ENCODE data around the gene CCDC171. TPM values are rescaled to one million over a fixed set of nuclear protein-coding genes. Genes with fewer than 3 reads are reported as not detected.

Gene CCDC171
- total RNA-seq, 1 donor from 2014 or later = 2.9 TPM

DNA sequence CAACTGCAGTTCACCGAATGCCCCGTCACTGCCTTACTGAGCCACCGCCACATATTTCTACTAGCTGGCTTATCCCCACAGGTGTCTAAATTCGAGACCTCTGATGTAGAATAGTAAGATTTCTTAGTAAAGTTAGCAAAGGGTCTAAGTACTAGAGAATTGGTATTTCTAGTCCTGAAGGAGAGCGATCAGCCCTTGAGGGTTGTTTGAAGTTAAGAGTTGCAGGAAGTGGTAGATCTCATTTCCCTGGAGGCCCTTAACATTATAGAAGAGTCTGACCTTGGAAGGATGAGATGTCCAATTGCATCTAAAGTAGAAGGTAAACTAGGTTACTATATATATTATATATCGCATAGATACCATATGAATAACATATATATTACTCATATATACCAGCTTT is 451.8 kb downstream of the CCDC171 start:
- TF ChIP-seq POLR2A (IDR thresholded peaks at IDR 0.05) (no peak), POLR2AphosphoS5 (IDR thresholded peaks at IDR 0.05; ENCODE audit: insufficient read depth in 1 of 2, low read depth in 1 of 2) (no peak)
- Histone ChIP-seq H3K9me3 (no peaks in the 10 kb centered on the region), H3K4me1 (peaks cover 3% of the 10 kb centered on the region), H3K4me3 (no peak overlapping the region), H3K27me3 (no peaks in the 10 kb centered on the region), H3K36me3 (no peaks in the 10 kb centered on the region), H3K27ac (no peak overlapping the region)
- intact Hi-C loops (cut with DNase I) = no loop called here
- no peak for DNase-seq (ENCODE audit: extremely low spot score in 2 of 2)

GRCh38 chr9:16010221-16010620 is 457.4 kb downstream of the CCDC171 start:
- DNase-seq (ENCODE audit: extremely low spot score in 2 of 2) = no peak
- no peaks in the 10 kb centered on the region for H3K36me3 ChIP-seq
- no peaks in the 10 kb centered on the region for H3K27me3 ChIP-seq
- intact Hi-C loops (cut with DNase I) = no loop called here
- TF ChIP-seq, protein P1, sequence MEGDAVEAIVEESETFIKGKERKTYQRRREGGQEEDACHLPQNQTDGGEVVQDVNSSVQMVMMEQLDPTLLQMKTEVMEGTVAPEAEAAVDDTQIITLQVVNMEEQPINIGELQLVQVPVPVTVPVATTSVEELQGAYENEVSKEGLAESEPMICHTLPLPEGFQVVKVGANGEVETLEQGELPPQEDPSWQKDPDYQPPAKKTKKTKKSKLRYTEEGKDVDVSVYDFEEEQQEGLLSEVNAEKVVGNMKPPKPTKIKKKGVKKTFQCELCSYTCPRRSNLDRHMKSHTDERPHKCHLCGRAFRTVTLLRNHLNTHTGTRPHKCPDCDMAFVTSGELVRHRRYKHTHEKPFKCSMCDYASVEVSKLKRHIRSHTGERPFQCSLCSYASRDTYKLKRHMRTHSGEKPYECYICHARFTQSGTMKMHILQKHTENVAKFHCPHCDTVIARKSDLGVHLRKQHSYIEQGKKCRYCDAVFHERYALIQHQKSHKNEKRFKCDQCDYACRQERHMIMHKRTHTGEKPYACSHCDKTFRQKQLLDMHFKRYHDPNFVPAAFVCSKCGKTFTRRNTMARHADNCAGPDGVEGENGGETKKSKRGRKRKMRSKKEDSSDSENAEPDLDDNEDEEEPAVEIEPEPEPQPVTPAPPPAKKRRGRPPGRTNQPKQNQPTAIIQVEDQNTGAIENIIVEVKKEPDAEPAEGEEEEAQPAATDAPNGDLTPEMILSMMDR (IDR thresholded peaks at IDR 0.05) = no peak
- TF ChIP-seq POLR2A (IDR thresholded peaks at IDR 0.05) (no peak), POLR2AphosphoS5 (IDR thresholded peaks at IDR 0.05; ENCODE audit: insufficient read depth in 1 of 2, low read depth in 1 of 2) (no peak)
- no peaks in the 10 kb centered on the region for H3K4me1 ChIP-seq
- H3K4me3 ChIP-seq = no peak overlapping the region
- H3K27ac ChIP-seq = no peak overlapping the region
- no peaks in the 10 kb centered on the region for H3K9me3 ChIP-seq

- no peaks in the 10 kb centered on the region for H3K4me1 ChIP-seq
- DNase-seq (ENCODE audit: extremely low spot score in 2 of 2) = no peak
- no peaks in the 10 kb centered on the region for H3K36me3 ChIP-seq
- intact Hi-C loops (cut with DNase I) = no loop called here
- TF ChIP-seq POLR2A (IDR thresholded peaks at IDR 0.05) (no peak), POLR2AphosphoS5 (IDR thresholded peaks at IDR 0.05; ENCODE audit: insufficient read depth in 1 of 2, low read depth in 1 of 2) (no peak)
- TF ChIP-seq, protein P1 (IDR thresholded peaks at IDR 0.05) = no peak
- peaks cover under 1% of the 10 kb centered on the region for H3K9me3 ChIP-seq
- no peak overlapping the region for H3K27ac ChIP-seq
- H3K4me3 ChIP-seq = no peak overlapping the region
- no peaks in the 10 kb centered on the region for H3K27me3 ChIP-seq
Measured at GRCh38 chr9:16012621-16013020, 459.8 kb downstream of the CCDC171 start.

GRCh38 chr9:16013366-16013765 is 460.5 kb downstream of the CCDC171 start:
- no peak for TF ChIP-seq POLR2A (IDR thresholded peaks at IDR 0.05)
- TF ChIP-seq, protein P1 (IDR thresholded peaks at IDR 0.05) = no peak
- TF ChIP-seq POLR2AphosphoS5 (IDR thresholded peaks at IDR 0.05; ENCODE audit: insufficient read depth in 1 of 2, low read depth in 1 of 2) = no peak
- Histone ChIP-seq H3K36me3 (no peaks in the 10 kb centered on the region), H3K27me3 (no peaks in the 10 kb centered on the region), H3K4me3 (no peak overlapping the region), H3K4me1 (no peaks in the 10 kb centered on the region), H3K9me3 (peaks cover 8% of the 10 kb centered on the region), H3K27ac (no peak overlapping the region)
- intact Hi-C loops (cut with DNase I) = no loop called here
- no peak for DNase-seq (ENCODE audit: extremely low spot score in 2 of 2)

- TF ChIP-seq POLR2AphosphoS5 (IDR thresholded peaks at IDR 0.05; ENCODE audit: insufficient read depth in 1 of 2, low read depth in 1 of 2) (no peak), POLR2A (IDR thresholded peaks at IDR 0.05) (no peak)
- TF ChIP-seq, protein P1 (IDR thresholded peaks at IDR 0.05) = no peak
- Histone ChIP-seq H3K9me3 (peaks cover 13% of the 10 kb centered on the region), H3K4me3 (no peak overlapping the region), H3K27ac (no peak overlapping the region), H3K27me3 (no peaks in the 10 kb centered on the region), H3K4me1 (no peaks in the 10 kb centered on the region), H3K36me3 (no peaks in the 10 kb centered on the region)
- no peak for DNase-seq (ENCODE audit: extremely low spot score in 2 of 2)
- intact Hi-C loops (cut with DNase I) = no loop called here
Measured at GRCh38 chr9:16013826-16014225, 461.0 kb downstream of the CCDC171 start.
